Colon (tissue), 2 donors: ENCODE measurements around the gene GNAL.

Experiments
- FAIRE-seq: peaks from 2 replicates; lab custom pipeline; 2012; peaks lifted over from hg19 to GRCh38; lab: Jason Lieb, UNC
- donor health status: control.
- donor health status: control.

Gene GNAL

DNA sequence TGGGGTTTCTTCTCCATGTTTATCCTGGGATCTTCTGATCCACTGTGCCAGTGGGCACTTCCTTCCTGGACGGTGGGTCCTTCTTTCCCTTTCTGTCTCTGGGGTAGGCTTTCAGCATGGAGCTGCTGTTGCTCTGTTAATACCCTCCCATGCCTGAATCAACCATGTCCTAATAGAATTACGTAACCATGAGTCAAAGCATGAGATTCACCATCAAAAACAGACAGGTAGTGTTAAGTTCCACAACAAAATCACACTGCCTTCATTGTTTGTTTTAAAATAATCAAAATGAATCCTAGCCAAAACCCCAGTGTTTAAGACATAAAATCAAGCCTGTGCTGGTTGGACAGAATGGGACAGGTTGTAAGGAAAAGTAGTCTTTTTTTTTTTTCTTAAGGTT is 37.5 kb downstream of the GNAL start:
- FAIRE-seq: no peak

DNA sequence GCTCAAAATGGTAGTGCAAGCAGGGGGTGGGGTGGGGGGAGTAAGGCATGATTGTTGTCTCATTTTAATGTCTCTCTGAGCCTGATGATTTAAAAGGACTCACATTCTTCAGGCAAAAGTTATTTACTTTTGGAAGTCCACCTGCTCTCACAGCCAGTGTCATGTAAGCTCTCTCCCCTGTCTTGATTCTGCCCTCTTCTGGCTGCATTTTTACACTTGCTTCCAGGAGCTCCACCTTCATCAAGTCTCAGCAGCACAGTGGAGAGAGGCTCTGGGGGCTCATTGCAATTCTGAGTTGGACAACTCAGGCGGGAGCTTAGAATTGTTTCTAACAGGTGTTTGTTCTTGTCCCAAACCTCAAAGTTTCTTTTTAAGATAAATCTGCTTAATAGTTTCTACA is 39.2 kb downstream of the GNAL start:
- FAIRE-seq: no peak

DNA sequence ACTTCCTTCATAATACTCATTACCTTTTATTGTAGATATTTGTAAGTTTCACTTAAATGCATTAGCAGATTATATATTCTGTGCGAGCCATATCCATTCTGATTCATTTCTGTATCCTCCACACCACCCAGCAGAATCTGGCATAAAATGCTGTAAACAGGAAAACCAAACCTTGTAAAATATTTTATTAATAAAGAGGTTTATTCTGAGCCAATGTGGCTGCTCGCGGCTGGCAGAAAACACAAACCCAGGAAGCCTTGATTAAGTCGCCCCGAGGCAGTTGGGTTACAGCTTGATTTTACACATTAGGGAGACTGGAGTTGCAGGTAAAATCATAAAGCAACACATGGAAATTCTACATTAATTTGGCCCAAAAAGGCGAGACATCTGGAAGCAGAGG is 40.5 kb downstream of the GNAL start:
- no peak for FAIRE-seq

DNA sequence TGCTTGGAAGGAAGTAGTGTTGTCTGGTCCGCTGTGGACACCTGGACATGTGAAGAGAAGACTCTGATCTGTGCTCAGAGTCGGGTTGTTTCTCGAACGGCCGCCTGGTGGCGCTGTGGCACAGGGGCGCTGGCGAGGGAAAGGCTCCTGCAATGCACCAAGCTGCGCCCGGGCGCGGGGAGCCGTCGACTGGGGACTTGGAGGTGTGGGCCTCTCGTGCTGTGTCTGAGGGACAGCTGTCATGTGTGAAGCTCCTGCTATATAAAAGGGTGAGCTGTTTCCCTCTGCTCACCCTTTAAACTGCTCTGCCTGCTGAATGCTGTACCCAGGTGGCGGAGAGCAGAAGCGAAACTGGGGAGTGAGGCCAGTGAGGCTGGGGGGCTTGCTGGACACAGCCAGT is 44.0 kb downstream of the GNAL start:
- no peak for FAIRE-seq

DNA sequence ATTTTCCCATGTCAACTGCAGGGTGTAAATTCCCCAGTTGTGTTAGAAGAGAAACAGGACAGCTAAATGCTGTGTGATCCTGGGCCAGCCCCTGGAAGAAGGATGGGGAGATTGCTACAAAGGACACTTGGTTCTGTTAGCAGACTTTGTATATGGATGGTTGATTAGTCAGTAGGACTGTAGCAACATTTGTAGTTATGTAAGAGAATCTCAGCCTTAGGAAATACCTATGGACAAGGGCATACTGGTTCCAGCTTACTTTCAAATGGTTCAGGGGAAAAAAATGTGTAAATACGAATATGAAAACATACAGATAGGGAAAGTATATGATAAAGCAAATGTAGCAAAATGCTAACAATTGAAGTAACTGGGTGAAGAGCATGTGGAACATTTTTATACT is 47.6 kb downstream of the GNAL start:
- no peak for FAIRE-seq

DNA sequence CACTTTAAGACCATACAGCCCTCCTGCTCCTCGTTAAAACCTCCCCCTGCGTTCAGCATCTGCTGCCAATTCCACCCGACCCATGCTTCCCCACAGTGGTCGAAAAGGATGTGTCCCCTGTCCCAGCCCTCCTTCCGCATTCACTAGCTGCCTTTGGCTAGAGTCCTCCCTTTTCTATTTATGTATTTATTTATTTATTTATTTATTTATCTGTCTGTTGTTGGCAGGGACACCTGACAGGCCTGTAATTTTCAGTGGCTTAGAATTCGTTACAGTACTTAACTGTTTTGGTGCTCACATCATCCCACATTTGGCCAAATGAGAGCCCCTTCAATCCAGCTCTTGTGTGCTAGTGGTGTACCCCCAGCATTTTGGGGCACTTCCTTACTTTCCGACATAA is 50.8 kb downstream of the GNAL start:
- FAIRE-seq: no peak

DNA sequence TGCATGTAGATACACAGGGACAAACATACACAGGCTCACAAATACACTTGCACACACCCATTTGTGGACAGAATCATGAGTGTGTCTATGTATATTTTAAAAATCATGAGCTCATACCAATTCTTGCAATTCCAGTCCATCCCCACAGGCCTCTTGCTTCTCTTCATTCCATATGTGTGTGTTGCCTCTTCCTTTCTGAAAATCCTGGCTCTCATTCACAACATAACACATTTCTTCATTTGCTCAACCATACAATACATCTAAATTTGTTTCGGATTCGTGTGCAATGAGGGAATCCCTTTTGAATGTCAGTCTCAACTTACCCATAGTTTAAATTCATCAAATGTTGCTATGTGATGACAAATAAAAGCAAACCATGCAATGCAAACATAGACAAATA is 51.4 kb downstream of the GNAL start:
- FAIRE-seq: no peak

DNA sequence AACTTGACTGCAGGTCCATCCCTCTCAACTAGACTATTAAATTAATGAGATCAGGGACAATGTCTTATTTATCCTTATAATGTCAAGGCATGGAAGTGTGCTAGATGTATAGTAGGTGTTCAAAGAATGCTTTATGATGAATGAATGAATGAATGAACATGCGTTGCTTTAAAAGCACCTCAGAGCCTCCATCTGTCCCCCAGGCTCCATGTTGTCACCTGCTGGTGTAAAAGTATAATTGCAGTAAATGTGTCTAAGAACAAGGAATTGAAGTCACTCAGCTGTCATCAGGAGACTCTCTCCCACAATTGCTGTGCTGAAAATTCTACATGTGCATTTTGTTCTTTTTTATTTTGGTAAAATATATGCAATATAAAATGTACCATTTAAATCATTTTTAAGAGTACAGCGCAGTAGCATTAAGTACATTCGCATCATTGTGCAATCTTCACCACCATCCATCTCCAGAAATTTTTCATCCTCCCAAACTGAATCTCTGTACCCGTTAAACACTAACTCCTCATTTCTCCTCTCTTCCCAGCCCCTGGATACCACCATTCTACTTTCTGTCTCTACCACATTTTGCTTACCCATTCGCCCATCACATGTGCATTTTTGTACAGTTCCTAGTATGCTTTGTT is 52.6 kb downstream of the GNAL start:
- no peak for FAIRE-seq

DNA sequence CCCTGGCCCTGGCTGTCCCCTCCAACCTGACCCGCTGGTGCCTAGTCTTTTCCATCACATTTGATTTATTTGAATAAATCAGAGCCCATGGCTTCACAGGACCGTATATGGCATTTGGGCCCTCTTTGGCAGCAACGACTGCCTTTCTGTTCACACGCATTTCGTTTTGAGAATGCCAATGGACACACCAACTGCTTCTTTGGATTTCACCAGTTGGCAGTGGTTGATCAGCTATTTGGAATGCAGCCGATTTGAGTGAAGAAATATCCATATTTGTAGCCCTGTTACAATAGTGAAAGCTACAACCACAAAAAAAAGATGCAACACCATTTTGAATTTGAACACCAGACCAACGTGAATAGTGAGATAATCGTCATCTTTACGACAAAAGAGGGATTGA is 56.5 kb downstream of the GNAL start:
- FAIRE-seq: no peak

DNA sequence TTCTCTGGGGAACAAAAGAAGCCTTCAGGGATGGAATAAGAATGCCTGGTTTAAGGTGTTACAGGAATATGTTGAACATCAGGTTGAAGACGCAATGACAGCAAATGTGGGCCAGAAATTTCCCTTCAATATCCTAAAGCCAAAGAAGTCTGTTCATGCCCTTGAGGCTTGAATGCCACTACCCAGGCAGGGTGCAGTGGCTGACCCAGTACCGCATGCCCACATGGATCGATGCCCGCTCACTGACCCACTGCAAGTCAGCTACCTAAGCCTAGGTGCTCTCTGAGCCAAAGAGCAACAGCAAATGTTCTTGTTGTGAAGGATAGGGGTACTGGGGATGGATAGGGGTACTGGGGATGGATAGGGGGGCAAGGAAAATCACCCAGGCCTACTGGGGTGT is 58.2 kb downstream of the GNAL start:
- no peak for FAIRE-seq

DNA sequence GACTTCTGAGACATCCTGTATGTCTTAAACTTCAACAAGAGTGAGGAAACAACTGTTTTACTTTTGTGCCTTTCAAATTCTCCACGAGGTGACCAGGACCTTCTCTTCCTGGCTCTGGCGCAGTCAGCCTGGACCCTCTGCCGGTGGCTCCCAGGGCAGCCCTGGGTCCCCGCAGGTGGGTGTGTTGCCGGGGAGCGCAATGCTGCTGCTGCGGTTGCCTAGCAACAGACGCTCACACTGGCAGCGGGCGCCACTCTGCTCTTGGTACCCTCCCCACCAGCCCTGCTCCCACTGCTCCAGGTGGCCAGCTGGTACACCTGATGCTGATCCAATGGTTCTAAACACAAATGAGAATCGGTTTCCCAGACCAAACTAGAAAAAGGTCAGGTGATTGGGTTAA is 58.7 kb downstream of the GNAL start:
- no peak for FAIRE-seq

DNA sequence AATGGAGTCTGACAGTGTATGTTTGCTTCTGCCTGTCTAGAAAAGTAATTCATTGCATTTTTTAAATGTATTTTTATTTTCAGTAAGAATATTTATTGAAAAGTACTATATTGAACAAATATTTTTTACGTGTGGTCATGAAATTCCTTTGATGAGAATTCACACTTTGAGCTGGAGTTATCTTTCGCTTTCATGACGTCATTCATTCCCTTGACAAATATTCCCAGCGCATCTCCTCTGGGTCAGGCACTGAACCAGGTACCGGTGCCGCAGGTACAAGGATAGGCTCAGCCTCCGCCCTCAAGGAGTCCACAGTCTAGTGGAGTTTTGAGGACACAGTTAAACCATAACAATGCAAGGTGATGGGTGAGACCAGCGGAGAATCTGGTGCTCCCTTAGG is 60.2 kb downstream of the GNAL start:
- FAIRE-seq: no peak

DNA sequence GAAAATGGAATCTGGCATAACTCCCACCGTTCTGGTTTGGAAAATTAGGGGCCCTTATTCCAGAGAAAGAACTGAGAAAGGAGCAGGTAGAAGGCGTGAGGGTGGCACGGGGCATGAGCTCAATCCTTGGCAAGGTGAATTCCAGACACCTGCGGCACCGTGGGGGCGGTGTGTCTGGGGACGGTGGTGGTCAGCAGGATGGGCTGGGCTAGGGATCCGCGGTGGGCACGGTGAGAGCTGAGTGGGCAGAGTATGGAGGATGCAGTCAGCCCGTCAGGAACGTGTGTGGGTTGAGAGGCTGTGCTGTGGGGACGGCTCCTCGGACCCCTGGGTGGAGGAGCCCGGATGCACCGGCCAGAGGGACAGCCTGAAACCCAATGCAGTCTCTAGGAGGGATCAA is 61.1 kb downstream of the GNAL start:
- no peak for FAIRE-seq

DNA sequence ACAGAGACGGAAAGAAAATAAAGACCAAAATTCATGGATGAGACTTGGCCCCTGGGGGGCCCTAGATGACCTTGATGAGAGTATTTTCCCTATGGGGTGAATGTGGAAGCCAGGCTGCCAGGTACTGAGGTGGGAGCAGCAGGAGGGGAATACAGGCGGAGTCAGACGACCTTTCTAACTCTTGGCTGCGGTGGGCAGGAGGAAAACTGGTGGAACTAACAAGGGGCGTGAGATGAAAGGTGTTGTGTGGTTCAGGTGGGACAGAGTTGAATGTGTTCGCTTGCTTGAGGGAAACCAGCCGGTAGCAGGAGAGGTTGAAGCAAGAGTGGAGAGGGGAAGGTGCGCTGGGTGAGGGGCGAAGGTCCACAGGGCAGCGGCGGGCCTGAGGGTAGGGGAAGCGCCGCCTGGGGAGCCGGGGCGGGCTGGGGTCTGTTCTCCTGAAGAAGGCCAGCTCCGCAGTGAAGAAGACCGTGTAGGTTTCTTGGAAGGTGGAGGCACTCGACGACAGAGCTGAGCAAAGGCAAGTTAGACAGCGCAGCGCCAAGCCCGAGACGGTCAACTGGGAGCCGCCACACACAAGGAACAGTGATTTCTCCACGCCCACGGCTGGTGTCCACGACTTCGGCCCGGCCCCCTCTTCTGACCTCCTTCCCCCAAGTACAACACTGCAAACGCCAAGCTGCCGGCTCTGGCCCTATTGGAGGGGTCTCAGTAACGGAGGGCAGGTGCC is 61.7 kb downstream of the GNAL start:
- no peak for FAIRE-seq

DNA sequence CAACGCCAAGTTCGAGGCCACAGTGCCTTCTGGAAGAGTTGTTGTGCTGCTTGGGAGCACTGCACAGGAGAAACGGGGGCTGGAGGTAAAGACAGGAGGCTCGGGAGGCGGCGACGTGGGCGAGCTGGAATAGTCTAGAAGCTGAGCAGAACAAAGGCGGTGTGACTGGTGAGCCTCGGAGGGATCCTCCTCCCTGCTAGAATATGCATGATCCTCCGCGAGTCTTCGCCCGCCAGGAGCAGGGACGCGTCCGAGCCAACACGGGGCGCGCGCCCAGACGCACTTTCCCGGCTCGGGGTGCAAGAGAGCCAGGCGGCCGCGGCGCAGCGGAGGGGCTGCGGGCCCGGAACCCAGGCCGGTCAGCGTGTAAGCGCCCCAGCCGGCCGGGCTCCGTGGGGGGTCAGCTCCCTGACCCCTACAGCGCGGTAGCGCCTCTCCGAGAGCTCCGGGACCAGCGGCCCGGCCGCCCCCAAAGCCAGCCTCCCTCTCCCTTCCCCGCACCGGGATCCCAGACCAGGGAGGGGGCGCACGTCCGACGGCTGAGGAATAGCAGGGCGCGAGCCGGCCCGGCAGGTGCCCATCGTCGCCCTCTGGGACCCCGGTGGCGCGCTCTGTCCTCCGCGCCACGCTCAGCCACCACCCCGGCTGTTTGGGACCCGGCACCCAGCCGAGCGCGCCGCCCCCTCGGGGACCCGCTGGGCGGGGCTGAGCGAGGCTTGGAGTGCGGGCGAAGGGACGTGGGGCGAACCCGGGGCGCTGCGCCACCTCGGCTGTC is 62.5 kb downstream of the GNAL start:
- no peak for FAIRE-seq

DNA sequence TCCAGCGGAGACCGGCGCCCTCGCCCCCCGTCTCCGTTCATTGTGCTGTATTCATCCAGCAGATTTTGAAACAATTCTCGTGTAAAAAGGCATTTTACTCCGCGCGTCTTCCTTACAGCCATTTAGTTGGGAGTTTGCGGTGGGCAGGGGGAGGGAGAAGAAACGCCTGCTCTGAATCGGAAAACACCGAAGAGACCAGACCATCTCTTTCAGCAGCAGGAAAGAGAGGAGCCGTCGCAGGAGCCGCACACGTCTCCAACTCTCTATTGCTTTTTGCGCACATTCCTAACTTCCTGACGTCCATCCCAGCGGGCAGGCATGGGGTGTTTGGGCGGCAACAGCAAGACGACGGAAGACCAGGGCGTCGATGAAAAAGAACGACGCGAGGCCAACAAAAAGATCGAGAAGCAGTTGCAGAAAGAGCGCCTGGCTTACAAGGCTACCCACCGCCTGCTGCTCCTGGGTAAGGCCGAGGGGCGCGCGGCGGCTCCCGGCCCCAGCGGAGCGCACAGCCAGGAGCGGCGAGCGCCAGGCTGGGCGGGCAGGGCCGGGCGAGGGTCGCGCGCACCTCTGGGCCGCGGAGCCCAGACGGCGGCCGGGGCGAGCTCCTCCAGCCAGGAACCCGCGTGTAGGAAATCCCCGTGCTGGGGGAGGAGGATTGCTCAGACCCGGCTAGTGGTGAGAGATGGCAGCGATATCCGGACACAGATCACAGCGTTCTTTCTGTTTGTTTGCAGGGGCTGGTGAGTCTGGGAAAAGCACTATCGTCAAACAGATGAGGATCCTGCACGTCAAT is 63.2 kb downstream of the GNAL start:
- FAIRE-seq: no peak

DNA sequence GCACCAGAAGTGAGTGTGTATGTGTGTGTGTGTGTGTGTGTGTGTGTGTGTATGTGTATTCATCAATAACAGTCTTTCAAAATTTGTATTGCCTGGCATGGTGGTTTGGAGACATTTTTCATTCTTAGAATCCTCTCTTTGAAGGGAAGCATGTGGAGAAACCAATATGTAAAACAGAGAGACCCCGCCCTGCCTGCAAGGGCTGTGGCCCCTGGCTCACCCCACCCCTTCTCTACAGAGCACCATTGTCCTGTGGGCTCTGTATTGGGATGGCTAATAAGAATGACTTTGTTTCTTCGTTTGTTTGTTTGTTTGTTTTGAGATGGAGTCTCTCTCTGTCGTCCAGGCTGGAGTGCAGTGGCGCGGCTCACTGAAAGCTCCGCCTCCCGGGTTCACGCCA is 65.9 kb downstream of the GNAL start:
- FAIRE-seq: no peak

DNA sequence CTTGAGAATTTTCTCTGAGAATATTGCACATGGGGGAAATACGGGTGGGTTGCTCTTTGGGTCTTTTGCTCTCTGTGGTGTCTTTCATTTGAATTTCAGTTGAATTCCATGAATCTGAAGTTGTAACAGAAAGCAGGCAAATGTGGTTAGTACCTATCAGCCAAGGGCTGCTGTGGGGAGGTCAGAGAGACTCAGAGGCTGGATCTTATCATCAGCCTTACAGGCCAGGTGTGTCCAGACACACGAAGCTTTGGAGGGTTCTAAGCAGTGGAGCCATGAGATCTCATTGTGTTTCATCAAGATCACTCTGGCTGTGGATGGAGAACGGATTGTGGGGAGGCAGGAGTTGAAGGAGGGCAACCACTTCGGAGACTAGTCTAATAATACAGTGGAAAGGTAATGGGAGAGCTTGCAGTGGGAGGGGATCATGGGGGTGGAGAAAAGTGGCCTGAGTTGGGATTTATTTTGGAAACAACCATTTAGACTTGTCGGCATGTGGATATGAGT is 68.1 kb downstream of the GNAL start:
- no peak for FAIRE-seq

DNA sequence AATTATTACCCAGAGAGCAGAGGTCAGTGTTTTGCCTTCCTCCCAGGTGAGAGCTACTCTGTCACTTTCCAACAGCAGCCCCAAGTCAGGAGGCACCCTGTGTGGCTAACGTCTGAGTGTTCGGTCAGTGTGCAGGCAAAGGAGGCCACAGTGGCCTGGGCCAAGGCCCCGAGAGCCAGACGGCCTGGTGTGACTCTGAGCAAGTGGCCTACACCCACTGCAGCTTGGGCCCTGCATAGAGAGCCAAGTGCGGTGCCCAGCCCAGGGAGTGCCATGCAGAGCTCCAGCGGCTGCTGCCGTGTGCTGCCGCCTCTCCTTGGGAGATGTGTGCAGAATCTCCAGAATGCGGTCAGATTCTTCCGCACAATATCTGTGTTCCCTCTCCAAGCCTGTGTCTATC is 70.4 kb downstream of the GNAL start:
- FAIRE-seq: no peak

DNA sequence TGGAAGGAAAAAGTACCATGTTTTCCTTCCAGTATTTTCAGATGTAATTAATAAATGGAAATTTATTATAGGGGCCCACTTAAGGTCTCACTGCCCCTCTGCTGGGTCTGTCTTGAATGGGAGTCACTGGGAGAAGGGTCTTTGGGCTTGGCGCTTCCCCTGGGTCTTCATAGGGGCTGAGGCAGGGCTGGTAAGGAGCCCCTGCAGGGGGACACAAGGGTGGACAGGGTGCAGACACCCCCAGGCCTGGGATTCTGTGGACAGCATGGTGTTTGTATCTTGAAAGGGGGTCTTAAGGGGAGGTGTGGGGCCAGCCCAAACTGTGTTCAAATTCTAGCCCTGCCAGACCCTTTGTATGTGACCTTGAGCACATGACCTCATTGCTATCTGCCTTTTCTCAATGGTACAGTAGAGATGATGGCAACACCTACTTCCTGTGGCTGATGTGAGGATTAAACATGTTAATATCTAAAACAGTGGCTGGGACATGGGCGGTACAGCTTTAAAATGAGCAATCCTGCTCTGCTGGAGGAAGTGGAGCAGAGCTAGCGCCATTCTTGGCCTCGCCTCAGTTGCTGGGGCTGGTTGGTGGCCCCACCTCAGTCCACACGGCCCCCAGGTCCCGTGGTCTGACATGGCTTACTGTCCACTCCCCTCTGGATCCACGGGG is 71.6 kb downstream of the GNAL start:
- no peak for FAIRE-seq

DNA sequence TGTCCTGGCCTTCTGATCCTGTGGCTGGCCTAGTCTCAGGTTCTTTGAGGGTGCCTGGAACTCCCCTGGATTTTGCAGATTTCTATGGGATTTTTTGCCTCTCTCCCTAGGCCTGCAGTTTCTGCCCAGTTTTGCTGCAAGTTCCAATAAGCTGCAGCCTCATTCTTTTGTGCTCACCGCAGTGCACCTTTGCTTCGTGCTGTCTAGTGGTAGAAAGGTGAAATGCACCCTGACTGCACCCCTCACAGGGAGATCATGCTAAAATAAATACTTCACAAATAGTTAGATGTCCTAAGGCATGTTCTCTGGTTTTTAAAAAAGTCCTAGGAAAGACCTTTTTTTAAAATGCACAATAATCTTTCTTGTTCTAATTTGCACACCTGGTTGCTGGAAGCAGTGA is 72.5 kb downstream of the GNAL start:
- FAIRE-seq: no peak

DNA sequence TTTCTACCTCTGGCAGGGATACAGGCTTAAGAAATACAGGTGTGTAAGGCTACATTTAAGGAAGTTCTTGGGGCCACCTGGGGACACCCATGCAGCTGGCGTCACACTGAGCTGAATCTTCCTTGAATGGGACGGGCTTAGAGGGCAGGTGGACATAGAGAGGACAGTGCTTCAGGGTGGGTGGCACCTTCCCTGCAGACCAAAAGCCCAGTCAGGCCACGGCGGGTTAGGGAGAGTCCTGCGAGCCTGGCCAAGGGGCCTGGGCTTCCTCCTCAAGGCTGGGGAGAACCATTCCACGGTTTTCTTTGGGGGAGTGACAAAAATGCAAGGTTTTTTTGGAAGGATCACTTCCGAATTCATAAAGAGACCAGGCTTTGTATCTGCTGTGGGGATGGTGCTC is 73.4 kb downstream of the GNAL start:
- no peak for FAIRE-seq
